H1 (cell line): Measurements from ENCODE around the gene RASSF3. TPM values are rescaled to one million over a fixed set of nuclear protein-coding genes. Genes with fewer than 3 reads are reported as not detected.

Source experiments
- CTCF ChIA-PET: fragments of 300-600 bp; sonication (Branson Sonifier 250); formaldehyde crosslinking; loops from one replicate; lab custom pipeline; 2021; ENCODE audit not compliant: partially characterized antibody; lab: Charles Lee
- POLR2A ChIA-PET: fragments of 300-600 bp; sonication (Branson Sonifier 250); formaldehyde crosslinking; loops from one replicate; lab custom pipeline; 2021; ENCODE audit warnings: inconsistent platforms; ENCODE audit not compliant: partially characterized antibody; lab: Charles Lee
- DNase-seq, 2 experiments: peaks; one replicate each; pipeline versions ENCODE4 v3.0.0 to v3.0.0-alpha.2; 2010 to 2022; ENCODE audit warnings: low spot score in 2 of 2, low read depth in 1 of 2, mixed read lengths in 1 of 2
- FAIRE-seq: peaks from 2 replicates; lab custom pipeline; 2011; peaks lifted over from hg19 to GRCh38; lab: Jason Lieb, UNC
- H2AFZ ChIP-seq: 2 replicates; pipeline ENCODE4 v1.8.1; 2012; ENCODE audit warnings: low read length, inconsistent platforms
- H2AK5ac ChIP-seq: 2 replicates; pipeline ENCODE4 v1.6.1; 2013; ENCODE audit warnings: low read depth, low read length
- H2BK120ac ChIP-seq: replicated peaks from 2 replicates; pipeline ENCODE3; 2013; ENCODE audit warnings: low read depth, low read length, inconsistent platforms
- H2BK12ac ChIP-seq: 2 replicates; pipeline ENCODE4 v1.6.1; 2013; ENCODE audit warnings: low read depth, low read length
- H2BK15ac ChIP-seq: 2 replicates; pipeline ENCODE4 v1.6.1; 2013; ENCODE audit warnings: low read length
- H2BK20ac ChIP-seq: 2 replicates; pipeline ENCODE4 v1.6.1; 2013; ENCODE audit warnings: low read length
- H2BK5ac ChIP-seq: 2 replicates; pipeline ENCODE4 v1.6.1; 2013; ENCODE audit warnings: low read depth, low read length
- H3K14ac ChIP-seq: 2 replicates; pipeline ENCODE4 v1.6.1; 2013; ENCODE audit warnings: inconsistent platforms; ENCODE audit not compliant: insufficient read length
- H3K18ac ChIP-seq: 2 replicates; pipeline ENCODE4 v1.6.1; 2013; ENCODE audit warnings: low read length; ENCODE audit errors: extremely low read depth
- H3K23ac ChIP-seq: 2 replicates; pipeline ENCODE4 v1.6.1; 2013; ENCODE audit warnings: inconsistent platforms; ENCODE audit not compliant: insufficient read length
- H3K23me2 ChIP-seq: 2 replicates; pipeline ENCODE4 v1.6.1; 2013; ENCODE audit warnings: low read depth, low read length
- H3K27ac ChIP-seq: 2 replicates; pipeline ENCODE4 v1.6.1; 2011; ENCODE audit warnings: low read depth, low read length, inconsistent platforms
- H3K27me3 ChIP-seq, 4 experiments: replicated peaks in 1 of 4; 1 replicate in 1 of 4; 2 replicates in 3 of 4; pipeline versions ENCODE4 v1.6.1 to v1.8.1; 2011 to 2013; ENCODE audit warnings: low read length in 3 of 4, mild to moderate bottlenecking in 3 of 4, inconsistent platforms in 2 of 4, mixed read lengths in 2 of 4, moderate library complexity in 1 of 4; ENCODE audit not compliant: control insufficient read depth in 3 of 4, insufficient read depth in 3 of 4; ENCODE audit errors: extremely low read depth in 1 of 4
- H3K36me3 ChIP-seq, 4 experiments: 2 replicates each; pipeline versions ENCODE4 v1.6.1 to v1.8.1; 2011 to 2013; ENCODE audit warnings: mild to moderate bottlenecking in 4 of 4, low read length in 3 of 4, moderate library complexity in 2 of 4, control low read depth in 1 of 4, inconsistent platforms in 1 of 4; ENCODE audit not compliant: insufficient read depth in 4 of 4, control insufficient read depth in 2 of 4
- H3K4ac ChIP-seq: replicated peaks from 2 replicates; pipeline ENCODE3; 2013; ENCODE audit warnings: low read length, low read depth, mixed read lengths, inconsistent platforms; ENCODE audit not compliant: insufficient read length
- H3K4me1 ChIP-seq, 4 experiments: replicated peaks in 1 of 4; 1 replicate in 1 of 4; 2 replicates in 3 of 4; pipeline versions ENCODE4 v1.6.1 to v1.8.1; 2011 to 2013; ENCODE audit warnings: low read length in 3 of 4, inconsistent platforms in 2 of 4, mixed read lengths in 1 of 4; ENCODE audit not compliant: insufficient read depth in 4 of 4, control insufficient read depth in 3 of 4
- H3K4me2 ChIP-seq, 2 experiments: 2 replicates each; pipeline versions ENCODE4 v1.6.1 to v1.8.1; 2011 to 2013; ENCODE audit warnings: low read depth in 2 of 2, low read length in 2 of 2, control low read depth in 1 of 2, inconsistent platforms in 1 of 2, mild to moderate bottlenecking in 1 of 2; ENCODE audit not compliant: insufficient read depth in 1 of 2
- H3K4me3 ChIP-seq, 4 experiments: fragments of 200-600, 300-600 bp in 1 of 4; sonication (generic), shearing (Covaris generic), sonication (Bioruptor Twin) in 1 of 4; 2 replicates each; pipeline versions ENCODE4 v1.5.1 to v1.8.1; 2011 to 2016; ENCODE audit warnings: low read length in 4 of 4, low read depth in 3 of 4, control low read depth in 2 of 4, inconsistent platforms in 2 of 4, mild to moderate bottlenecking in 2 of 4, mixed read lengths in 1 of 4, moderate library complexity in 1 of 4; ENCODE audit not compliant: insufficient read depth in 2 of 4; ENCODE audit errors: extremely low read depth in 1 of 4
- H3K56ac ChIP-seq: replicated peaks from 2 replicates; pipeline ENCODE3; 2013; ENCODE audit warnings: low read depth, mild to moderate bottlenecking, mixed read lengths, low read length, inconsistent platforms; ENCODE audit not compliant: insufficient read length
- H3K79me1 ChIP-seq: 2 replicates; pipeline ENCODE4 v1.6.1; 2013; ENCODE audit warnings: low read depth, low read length, control low read depth
- H3K79me2 ChIP-seq, 2 experiments: 2 replicates each; pipeline versions ENCODE4 v1.6.1 to v1.8.1; 2012 to 2013; ENCODE audit warnings: low read length in 2 of 2, mild to moderate bottlenecking in 2 of 2, inconsistent platforms in 1 of 2; ENCODE audit not compliant: insufficient read depth in 2 of 2, control insufficient read depth in 1 of 2
- H3K9ac ChIP-seq, 4 experiments: replicated peaks in 1 of 4; 1 replicate in 1 of 4; 2 replicates in 3 of 4; pipeline versions ENCODE4 v1.6.1 to v1.8.1; 2011 to 2013; ENCODE audit warnings: low read depth in 3 of 4, low read length in 3 of 4, control low read depth in 2 of 4, mild to moderate bottlenecking in 2 of 4, moderate library complexity in 2 of 4, inconsistent platforms in 1 of 4; ENCODE audit errors: extremely low read depth in 1 of 4
- H3K9me3 ChIP-seq, 2 experiments: 2 replicates each; pipeline versions ENCODE4 v1.6.1 to v1.8.1; 2012 to 2013; ENCODE audit warnings: mild to moderate bottlenecking in 2 of 2, moderate library complexity in 2 of 2, control low read depth in 1 of 2, inconsistent platforms in 1 of 2, low read depth in 1 of 2, low read length in 1 of 2, mixed read lengths in 1 of 2; ENCODE audit not compliant: insufficient read depth in 2 of 2
- H4K20me1 ChIP-seq, 2 experiments: replicated peaks in 1 of 2; 2 replicates each; pipeline versions ENCODE3 to v1.8.1; 2011 to 2013; ENCODE audit warnings: inconsistent platforms in 2 of 2, low read length in 2 of 2, mild to moderate bottlenecking in 1 of 2; ENCODE audit not compliant: insufficient read depth in 2 of 2, control insufficient read depth in 1 of 2
- H4K5ac ChIP-seq: 2 replicates; pipeline ENCODE4 v1.6.1; 2013; ENCODE audit warnings: low read length, low read depth, mixed read lengths, inconsistent platforms; ENCODE audit not compliant: insufficient read length
- H4K8ac ChIP-seq: 2 replicates; pipeline ENCODE4 v1.8.0; 2013; ENCODE audit warnings: mild to moderate bottlenecking, moderate library complexity, low read length, inconsistent platforms; ENCODE audit not compliant: insufficient read depth; ENCODE audit errors: extremely low read depth
- H4K91ac ChIP-seq: replicated peaks from 2 replicates; pipeline ENCODE3; 2013; ENCODE audit warnings: low read length, mixed read lengths, inconsistent platforms; ENCODE audit not compliant: insufficient read length
- CREB1 ChIP-seq: IDR thresholded peaks from 2 replicates; pipeline ENCODE4 v1.6.1; 2012; ENCODE audit warnings: inconsistent platforms
- JUN ChIP-seq: IDR thresholded peaks from 2 replicates; pipeline ENCODE4 v1.6.1; 2011; ENCODE audit warnings: low read depth, mild to moderate bottlenecking, improper control_type of control experiment, low read length
- WGBS, 2 experiments: shearing (Covaris generic) in 1 of 2; methylation state at CpG; one replicate each; pipeline versions ENCODE4 v1.1.6 to v1.1.7; 2013 to 2015; ENCODE audit warnings: low lambda C conversion rate in 2 of 2, mixed read lengths in 2 of 2, inconsistent platforms in 1 of 2, low coverage in 1 of 2, missing lambda C conversion rate in 1 of 2; ENCODE audit not compliant: insufficient replicate concordance in 2 of 2, insufficient coverage in 1 of 2, insufficient read length in 1 of 2; ENCODE audit errors: extremely low coverage in 1 of 2, missing lambda C conversion rate in 1 of 2; 5-methylcytosine and 5-hydroxymethylcytosine counted together
- polyA plus RNA-seq, 7 experiments: library from polyadenylated mRNA; depleted of rRNA in 3 of 7; stranded (reverse) in 5 of 7; unstranded in 2 of 7; fragments of >200 nt in 5 of 7; fragments of 200-250 nt in 2 of 7; gene quantifications; 1 replicate in 5 of 7; 2 replicates in 1 of 7; 4 replicates in 1 of 7; pipeline versions ENCODE4 v1.2.1 to v1.2.3, GENCODE V29; 2011 to 2013; ENCODE audit warnings: missing spikeins in 2 of 7, mixed read lengths in 2 of 7
- total RNA-seq: library from RNA; stranded (reverse); fragmentation: NEBNext Ultra II Directional; extraction: Animal tissue kit (Norgen Biotek cat#: 25700); gene quantifications from 2 replicates; pipeline ENCODE4 v1.2.1, GENCODE V29; 2021

RASSF3 gene
- total and polyA plus RNA-seq, 2 of the 8 experiments (the other 6 are each of a cell fraction or from before 2014, with no cell fraction given): 19.1 to 64.3 TPM

- Histone ChIP-seq H4K5ac (no peak overlapping the region), H3K14ac (no peak overlapping the region), H2BK15ac (no peak overlapping the region), H2BK120ac (no peak overlapping the region), H3K4me3 (no peak overlapping the region), H2AK5ac (no peak overlapping the region), H3K23me2 (no peaks in the 10 kb centered on the region), H3K18ac (no peak overlapping the region), H3K79me2 (peaks cover 11 to 79% of the 10 kb centered on the region in 2 experiments), H3K23ac (no peak overlapping the region), H3K9me3 (no peaks in the 10 kb centered on the region), H4K91ac (no peak overlapping the region), H2BK5ac (0 out of 2 replicates have a peak overlapping the region, but pooled peaks have one; percentile 26), H3K4me2 (no peak overlapping the region), H3K56ac (no peak overlapping the region), H4K8ac (no peak overlapping the region), H2BK20ac (no peak overlapping the region), H2AFZ (no peak overlapping the region), H3K4me1 (peaks cover 0 to 10% (median 4%) of the 10 kb centered on the region in 4 experiments; a peak in 4 of 7 replicates), H3K9ac (no peak overlapping the region), H4K20me1 (peaks cover 6 to 8% of the 10 kb centered on the region in 2 experiments), H3K27me3 (no peaks in the 10 kb centered on the region), H2BK12ac (no peak overlapping the region), H3K79me1 (peaks cover 11% of the 10 kb centered on the region; the same call in 1 of the 2 replicates), H3K36me3 (no peaks in the 10 kb centered on the region), H3K4ac (no peak overlapping the region), H3K27ac (no peak overlapping the region)
- CTCF ChIA-PET: no interaction called here
- TF ChIP-seq CREB1 (no peak), JUN (no peak)
- no peak for DNase-seq
- WGBS, 2 experiments: 90% methylated on average over 6 of the region's 6 CpGs; no CpG with 5 or more reads in 1 of the 2 experiments
- no peak for FAIRE-seq
- POLR2A ChIA-PET: interaction anchor here (1.2 kb wide), 1 partner anchor 47 kb away, joined by 4 read pairs; no protein-coding TSS in a partner anchor
Observed at GRCh38 chr12:64649487-64649886, 39.2 kb downstream of the RASSF3 start.
